H1 (cell line): ENCODE measurements around the gene DMPK. TPM values are rescaled to one million over a fixed set of nuclear protein-coding genes. Genes with fewer than 3 reads are reported as not detected.

Experiments used
- BRCA1 ChIP-seq: IDR thresholded peaks from 2 replicates; pipeline ENCODE4 v1.6.1; 2012; ENCODE audit warnings: low read depth, low read length, improper control_type of control experiment
- polyA plus RNA-seq, 7 experiments: library from polyadenylated mRNA; depleted of rRNA in 3 of 7; stranded (reverse) in 5 of 7; unstranded in 2 of 7; fragments of >200 nt in 5 of 7; fragments of 200-250 nt in 2 of 7; gene quantifications; 1 replicate in 5 of 7; 2 replicates in 1 of 7; 4 replicates in 1 of 7; pipeline versions ENCODE4 v1.2.1 to v1.2.3, GENCODE V29; 2011 to 2013; ENCODE audit warnings: missing spikeins in 2 of 7, mixed read lengths in 2 of 7
- total RNA-seq: library from RNA; stranded (reverse); fragmentation: NEBNext Ultra II Directional; extraction: Animal tissue kit (Norgen Biotek cat#: 25700); gene quantifications from 2 replicates; pipeline ENCODE4 v1.2.1, GENCODE V29; 2021

Gene DMPK
- total and polyA plus RNA-seq, 2 of the 8 experiments (the other 6 are each of a cell fraction or from before 2014, with no cell fraction given) = 13.7 to 27.4 TPM

DNA sequence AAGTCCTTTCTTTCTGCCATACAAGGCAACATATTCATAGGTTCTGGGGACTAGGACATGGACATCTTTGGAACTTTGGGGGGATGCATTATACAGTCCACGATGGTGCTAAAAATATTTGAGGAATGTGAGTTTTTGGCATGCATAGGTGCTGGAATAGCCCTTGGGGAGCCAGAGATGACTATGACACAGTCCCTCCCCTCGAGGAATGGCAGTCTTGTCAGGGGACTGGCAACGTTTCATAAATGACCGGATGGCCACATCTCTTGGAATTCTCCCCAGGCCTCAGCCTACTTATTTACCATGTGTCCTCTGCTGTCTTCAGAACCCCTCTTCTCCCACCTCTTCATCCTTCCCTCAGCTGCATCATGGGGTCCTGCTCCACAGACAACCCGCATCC is 35.4 kb downstream of the DMPK start (continued):
- no peak for TF ChIP-seq BRCA1
